Ishikawa (cell line): ENCODE data around the gene NTRK3.

Experiments used
- CEBPB ChIP-seq: IDR thresholded peaks from 2 replicates; pipeline ENCODE4 v1.6.1; 2012
- CREB1 ChIP-seq: IDR thresholded peaks from 2 replicates; pipeline ENCODE4 v1.6.1; 2012; ENCODE audit warnings: low read depth
- EP300 ChIP-seq: IDR thresholded peaks from 2 replicates; pipeline ENCODE4 v1.6.1; 2012; ENCODE audit warnings: borderline replicate concordance
- NFIC ChIP-seq: IDR thresholded peaks from 2 replicates; pipeline ENCODE4 v1.6.1; 2012
- YY1 ChIP-seq: IDR thresholded peaks from 2 replicates; pipeline ENCODE4 v1.6.1; 2012; ENCODE audit warnings: low read depth
- TF ChIP-seq, protein P1 (sequence below): IDR thresholded peaks from 2 replicates; pipeline ENCODE4 v1.6.1; 2012; ENCODE audit warnings: low read depth, mild to moderate bottlenecking

DNA sequence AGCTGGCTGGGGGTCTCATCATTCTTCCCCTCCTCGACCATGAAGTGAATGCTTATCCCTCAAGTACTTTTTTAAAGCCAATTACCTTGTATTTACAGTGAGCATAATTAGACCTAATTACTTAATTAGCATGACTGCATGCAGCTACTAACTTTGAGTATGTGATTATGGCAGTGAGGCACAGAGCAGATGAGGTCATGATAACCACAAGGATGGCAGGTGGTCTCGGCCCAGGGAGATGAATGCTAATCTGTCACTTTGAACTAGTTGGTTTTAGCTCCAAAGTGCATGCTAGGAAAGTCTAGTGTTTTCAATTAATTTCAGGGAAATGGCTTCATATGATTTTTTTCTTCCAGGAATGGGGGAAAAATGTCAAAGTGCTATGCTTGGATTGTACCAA is 233.8 kb downstream of the NTRK3 start:
- TF ChIP-seq YY1 (no peak), NFIC (no peak), CEBPB (no peak), CREB1 (no peak), EP300 (no peak)
- TF ChIP-seq, protein P1, sequence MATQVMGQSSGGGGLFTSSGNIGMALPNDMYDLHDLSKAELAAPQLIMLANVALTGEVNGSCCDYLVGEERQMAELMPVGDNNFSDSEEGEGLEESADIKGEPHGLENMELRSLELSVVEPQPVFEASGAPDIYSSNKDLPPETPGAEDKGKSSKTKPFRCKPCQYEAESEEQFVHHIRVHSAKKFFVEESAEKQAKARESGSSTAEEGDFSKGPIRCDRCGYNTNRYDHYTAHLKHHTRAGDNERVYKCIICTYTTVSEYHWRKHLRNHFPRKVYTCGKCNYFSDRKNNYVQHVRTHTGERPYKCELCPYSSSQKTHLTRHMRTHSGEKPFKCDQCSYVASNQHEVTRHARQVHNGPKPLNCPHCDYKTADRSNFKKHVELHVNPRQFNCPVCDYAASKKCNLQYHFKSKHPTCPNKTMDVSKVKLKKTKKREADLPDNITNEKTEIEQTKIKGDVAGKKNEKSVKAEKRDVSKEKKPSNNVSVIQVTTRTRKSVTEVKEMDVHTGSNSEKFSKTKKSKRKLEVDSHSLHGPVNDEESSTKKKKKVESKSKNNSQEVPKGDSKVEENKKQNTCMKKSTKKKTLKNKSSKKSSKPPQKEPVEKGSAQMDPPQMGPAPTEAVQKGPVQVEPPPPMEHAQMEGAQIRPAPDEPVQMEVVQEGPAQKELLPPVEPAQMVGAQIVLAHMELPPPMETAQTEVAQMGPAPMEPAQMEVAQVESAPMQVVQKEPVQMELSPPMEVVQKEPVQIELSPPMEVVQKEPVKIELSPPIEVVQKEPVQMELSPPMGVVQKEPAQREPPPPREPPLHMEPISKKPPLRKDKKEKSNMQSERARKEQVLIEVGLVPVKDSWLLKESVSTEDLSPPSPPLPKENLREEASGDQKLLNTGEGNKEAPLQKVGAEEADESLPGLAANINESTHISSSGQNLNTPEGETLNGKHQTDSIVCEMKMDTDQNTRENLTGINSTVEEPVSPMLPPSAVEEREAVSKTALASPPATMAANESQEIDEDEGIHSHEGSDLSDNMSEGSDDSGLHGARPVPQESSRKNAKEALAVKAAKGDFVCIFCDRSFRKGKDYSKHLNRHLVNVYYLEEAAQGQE, result no peak
